Esophagus (tissue), 2 donors: ENCODE data around the gene SLC12A8. TPM values are rescaled to one million over a fixed set of nuclear protein-coding genes. Genes with fewer than 3 reads are reported as not detected.

Experiments
- H3K27ac ChIP-seq, 2 donors: one replicate each; pipeline ENCODE4 v1.5.1; 2013; ENCODE audit warnings: low read depth in 2 of 2, mild to moderate bottlenecking in 2 of 2, inconsistent platforms in 1 of 2, low read length in 1 of 2, moderate library complexity in 1 of 2
- H3K27me3 ChIP-seq, 2 donors: one replicate each; pipeline ENCODE4 v1.6.1; 2013; ENCODE audit warnings: low read length in 2 of 2, control low read depth in 1 of 2, mild to moderate bottlenecking in 1 of 2; ENCODE audit not compliant: insufficient read depth in 2 of 2, control insufficient read depth in 1 of 2
- H3K36me3 ChIP-seq, 2 donors: one replicate each; pipeline ENCODE4 v1.6.1; 2013; ENCODE audit warnings: low read length in 1 of 2; ENCODE audit not compliant: control insufficient read depth in 2 of 2, insufficient read depth in 2 of 2
- H3K4me1 ChIP-seq, 2 donors: one replicate each; pipeline ENCODE4 v1.6.1; 2013; ENCODE audit warnings: low read length in 1 of 2; ENCODE audit not compliant: control insufficient read depth in 2 of 2, insufficient read depth in 2 of 2
- H3K4me3 ChIP-seq, 2 donors: one replicate each; pipeline ENCODE4 v1.5.1; 2013; ENCODE audit warnings: low read length in 2 of 2, mild to moderate bottlenecking in 2 of 2, low read depth in 1 of 2, moderate library complexity in 1 of 2
- H3K9me3 ChIP-seq, 2 donors: one replicate each; pipeline ENCODE4 v1.6.1; 2013; ENCODE audit warnings: mild to moderate bottlenecking in 2 of 2, low read depth in 1 of 2, low read length in 1 of 2, moderate library complexity in 1 of 2; ENCODE audit not compliant: control insufficient read depth in 2 of 2, insufficient read depth in 1 of 2
- WGBS, 2 donors: extraction: QIAGEN DNeasy Blood & Tissue Kit; methylation state at CpG; one replicate each; pipeline ENCODE4 v1.1.7; 2013; 5-methylcytosine and 5-hydroxymethylcytosine counted together
- polyA plus RNA-seq, 2 donors: library from polyadenylated mRNA; stranded (reverse); fragments of 200-250 nt; gene quantifications; one replicate each; pipeline ENCODE4 v1.2.3, GENCODE V29; 2013
- donor health status: healthy with polysubstance abuse.
- donor health status: Bipolar disorder and iron deficiency.

SLC12A8 gene
- polyA plus RNA-seq, 2 donors: 2.7 TPM

DNA sequence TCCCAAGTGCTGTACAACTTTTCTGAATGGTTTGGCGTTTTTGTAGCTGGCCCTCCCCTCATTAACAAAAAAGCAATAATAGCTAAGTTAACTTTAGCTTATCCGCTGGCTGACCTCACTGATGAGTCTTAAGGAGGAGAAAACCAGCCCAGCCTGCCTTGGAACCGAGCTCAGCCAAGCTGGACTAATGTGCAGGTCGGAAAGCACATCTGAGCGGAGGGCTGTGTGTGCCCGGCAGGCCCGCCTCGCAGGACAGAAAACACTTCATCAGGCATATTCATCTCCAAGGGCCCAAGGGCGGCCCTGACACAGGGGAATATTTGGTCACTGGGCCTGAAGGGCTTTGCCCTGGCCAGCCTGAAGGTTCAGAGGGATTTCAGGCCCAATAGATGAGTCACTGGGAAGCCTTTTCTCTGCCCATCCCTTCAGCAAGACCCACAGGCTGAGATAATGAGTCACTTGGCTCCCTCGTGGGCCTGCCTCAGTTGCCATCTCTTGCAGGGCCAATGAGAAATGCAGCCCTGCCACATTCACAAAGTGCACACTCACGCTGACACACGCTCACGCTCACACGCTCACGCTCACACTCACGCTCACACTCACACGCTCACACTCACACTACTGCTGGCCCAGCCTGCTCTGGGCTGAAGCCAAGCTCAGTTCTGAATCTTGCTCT is 75.1 kb downstream of the SLC12A8 start:
- 55 to 76% methylated on average over 17 of the region's 17 CpGs for WGBS, 2 donors
- Histone ChIP-seq H3K27ac (peak overlapping the region; percentile 78 to 79), H3K4me3 (no peak overlapping the region), H3K36me3 (no peaks in the 10 kb centered on the region), H3K4me1 (peaks cover 6 to 35% of the 10 kb centered on the region in 2 donors), H3K9me3 (no peaks in the 10 kb centered on the region), H3K27me3 (no peaks in the 10 kb centered on the region)

DNA sequence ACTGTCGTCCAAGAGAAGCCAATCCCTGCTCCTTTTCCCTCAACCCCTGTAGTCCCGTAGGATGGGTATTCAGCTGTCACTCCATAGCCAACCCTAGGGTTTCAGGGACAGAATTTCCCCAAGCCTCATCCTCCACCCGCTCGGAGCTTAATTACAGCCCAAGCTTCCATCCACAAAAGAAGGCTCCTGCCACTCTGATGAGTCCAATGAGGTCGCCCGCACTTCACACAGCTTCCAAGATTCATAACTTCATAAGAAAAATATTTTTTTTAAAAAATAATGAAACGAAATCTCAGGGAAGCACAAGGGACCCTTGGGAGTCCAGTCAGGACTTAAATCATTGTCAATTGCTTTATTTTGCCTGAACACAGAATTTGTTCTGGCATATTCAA is 75.6 kb downstream of the SLC12A8 start:
- Histone ChIP-seq H3K9me3 (no peaks in the 10 kb centered on the region), H3K27ac (peak overlapping the region; percentile 54 to 78), H3K4me3 (no peak overlapping the region), H3K27me3 (no peaks in the 10 kb centered on the region), H3K4me1 (peaks cover 5 to 33% of the 10 kb centered on the region in 2 donors), H3K36me3 (no peaks in the 10 kb centered on the region)
- 74 to 77% methylated on average over 7 of the region's 7 CpGs for WGBS, 2 donors

DNA sequence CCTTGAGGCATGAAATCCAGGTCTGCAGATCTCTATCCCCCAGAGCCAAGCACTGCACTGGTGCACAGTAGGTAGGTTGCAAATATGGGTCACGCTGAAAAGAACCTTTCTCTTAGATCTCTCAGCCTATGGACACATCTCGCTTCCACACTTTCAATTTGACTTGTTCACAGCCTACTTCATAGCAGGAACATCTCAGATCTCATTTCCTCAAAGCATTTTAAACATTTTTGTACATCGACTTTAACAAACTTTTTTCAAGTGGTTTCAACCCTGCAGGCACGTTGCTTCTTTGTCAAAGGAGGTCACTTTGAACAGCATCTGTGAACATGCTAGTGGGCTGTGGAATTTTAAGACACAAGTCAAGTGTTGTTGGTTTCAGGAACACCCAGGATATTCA is 76.0 kb downstream of the SLC12A8 start:
- H3K4me1 ChIP-seq: peaks cover 6 to 32% of the 10 kb centered on the region in 2 donors
- H3K4me3 ChIP-seq: no peak overlapping the region
- H3K27me3 ChIP-seq: no peaks in the 10 kb centered on the region
- H3K27ac ChIP-seq: peak overlapping the region; percentile 61 to 78
- H3K9me3 ChIP-seq: no peaks in the 10 kb centered on the region
- no peaks in the 10 kb centered on the region for H3K36me3 ChIP-seq
- WGBS, 2 donors: 63 to 71% methylated on average over 4 of the region's 4 CpGs

DNA sequence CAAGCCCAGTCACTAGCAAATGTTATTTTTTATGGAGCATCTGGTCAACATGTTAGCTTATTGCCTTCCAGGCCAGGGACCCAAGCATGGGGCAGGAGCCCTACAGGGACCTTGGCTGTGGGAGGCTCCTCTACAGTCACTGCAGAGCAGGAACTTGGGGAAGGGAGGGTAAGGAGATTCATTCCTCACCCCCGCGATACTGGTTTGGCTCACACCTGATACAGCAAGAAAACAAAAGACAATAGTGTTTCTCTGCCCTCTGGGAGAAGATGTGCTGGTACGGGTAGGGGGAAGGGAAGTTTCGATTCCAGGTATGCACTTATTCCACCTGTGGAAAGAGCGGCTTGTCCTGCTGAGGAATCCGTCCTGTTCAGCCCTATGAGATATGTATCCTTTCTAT is 77.6 kb downstream of the SLC12A8 start:
- 71 to 91% methylated on average over 6 of the region's 6 CpGs for WGBS, 2 donors
- no peaks in the 10 kb centered on the region for H3K9me3 ChIP-seq
- peak overlapping the region; percentile 12 to 15 for H3K27ac ChIP-seq
- H3K27me3 ChIP-seq: no peaks in the 10 kb centered on the region
- H3K4me3 ChIP-seq: no peak overlapping the region
- no peaks in the 10 kb centered on the region for H3K36me3 ChIP-seq
- peaks cover 3 to 24% of the 10 kb centered on the region in 2 donors for H3K4me1 ChIP-seq

DNA sequence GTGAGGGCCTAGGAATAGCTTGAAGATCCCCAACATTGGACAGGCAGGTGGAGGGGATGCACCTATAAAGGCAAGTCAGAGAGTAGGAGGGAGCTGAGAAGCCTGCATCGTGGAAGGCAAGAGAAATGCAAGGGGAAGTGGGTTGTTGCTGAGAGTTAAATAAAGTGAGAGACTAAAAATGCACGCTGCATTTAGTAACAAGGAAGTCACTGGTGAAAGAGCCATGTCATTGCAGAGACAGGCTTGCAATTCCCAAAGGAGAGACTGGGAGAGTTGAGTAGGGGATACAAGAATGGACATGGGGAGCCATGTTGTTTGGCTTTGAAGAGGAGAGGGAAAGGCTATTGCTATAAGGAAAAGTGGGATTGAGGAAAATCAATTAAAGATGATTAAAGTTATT is 79.7 kb downstream of the SLC12A8 start:
- Histone ChIP-seq H3K36me3 (no peaks in the 10 kb centered on the region), H3K27ac (no peak overlapping the region), H3K27me3 (no peaks in the 10 kb centered on the region), H3K4me1 (peaks cover 3 to 27% of the 10 kb centered on the region in 2 donors), H3K9me3 (no peaks in the 10 kb centered on the region), H3K4me3 (no peak overlapping the region)
- WGBS, 2 donors: 60 to 66% methylated on average over 2 of the region's 2 CpGs

DNA sequence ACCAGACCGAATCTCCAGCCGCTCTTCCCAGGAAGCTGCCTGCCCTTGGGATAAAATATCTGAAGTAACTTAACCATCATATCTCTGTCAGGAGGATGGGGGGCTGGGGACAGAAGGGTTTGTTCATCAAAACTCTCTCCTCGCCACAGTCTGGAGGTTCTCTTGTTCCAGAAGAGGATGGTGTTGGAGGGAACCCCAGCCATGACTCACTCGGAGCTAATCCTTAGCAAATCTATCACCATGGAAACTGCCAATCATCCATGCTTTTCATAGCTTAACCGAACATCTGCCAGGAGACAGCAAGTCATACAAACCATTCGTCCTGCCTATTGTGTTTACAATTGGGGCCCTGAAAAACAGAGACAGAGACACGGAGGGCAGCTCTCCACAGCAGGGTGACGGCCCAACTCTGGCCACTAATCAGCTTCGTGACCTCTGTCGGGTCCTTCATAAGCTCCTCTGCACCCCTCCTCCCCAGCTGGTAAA is 83.0 kb downstream of the SLC12A8 start:
- 29 to 53% methylated on average over 10 of the region's 10 CpGs for WGBS, 2 donors
- Histone ChIP-seq H3K27me3 (no peaks in the 10 kb centered on the region), H3K36me3 (no peaks in the 10 kb centered on the region), H3K4me1 (peaks cover 3 to 20% of the 10 kb centered on the region in 2 donors), H3K27ac (peak overlapping the region; percentile 72), H3K9me3 (no peaks in the 10 kb centered on the region), H3K4me3 (no peak overlapping the region)

DNA sequence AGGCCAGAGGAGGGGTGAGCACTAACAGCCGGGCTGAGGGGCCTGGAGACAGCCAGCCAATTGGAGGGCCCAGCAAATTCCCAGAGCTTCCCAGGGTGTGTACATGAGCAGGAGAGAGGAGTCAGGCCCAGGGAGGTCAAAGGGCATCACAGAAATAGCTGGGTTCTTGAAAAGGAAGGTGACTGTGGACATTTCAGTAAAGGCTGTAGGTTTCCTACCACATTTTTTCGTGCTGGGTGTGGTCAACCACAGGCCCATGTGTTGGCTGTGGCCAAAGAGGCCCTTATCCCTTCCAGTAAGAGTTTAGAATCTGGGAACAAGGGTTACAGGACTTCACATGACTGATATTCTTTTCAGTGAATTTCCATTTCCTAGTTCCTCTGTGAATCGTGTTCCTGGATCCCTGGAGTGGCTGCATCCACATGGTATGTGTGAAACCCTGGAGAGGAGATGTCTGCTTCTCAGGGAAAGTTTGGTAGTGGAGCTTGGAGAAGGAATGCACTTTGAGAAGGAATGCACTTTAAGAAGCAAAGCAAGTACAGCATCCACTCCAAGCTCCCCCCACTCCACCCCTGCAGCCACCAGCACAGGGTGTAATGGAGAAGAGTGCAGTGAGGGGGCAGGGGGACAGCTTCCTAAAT is 83.6 kb downstream of the SLC12A8 start:
- Histone ChIP-seq H3K36me3 (no peaks in the 10 kb centered on the region), H3K4me3 (no peak overlapping the region), H3K27me3 (no peaks in the 10 kb centered on the region), H3K27ac (peak overlapping the region; percentile 17 to 67), H3K9me3 (no peaks in the 10 kb centered on the region), H3K4me1 (peaks cover 3 to 20% of the 10 kb centered on the region in 2 donors)
- 45 to 60% methylated on average over 3 of the region's 3 CpGs for WGBS, 2 donors

DNA sequence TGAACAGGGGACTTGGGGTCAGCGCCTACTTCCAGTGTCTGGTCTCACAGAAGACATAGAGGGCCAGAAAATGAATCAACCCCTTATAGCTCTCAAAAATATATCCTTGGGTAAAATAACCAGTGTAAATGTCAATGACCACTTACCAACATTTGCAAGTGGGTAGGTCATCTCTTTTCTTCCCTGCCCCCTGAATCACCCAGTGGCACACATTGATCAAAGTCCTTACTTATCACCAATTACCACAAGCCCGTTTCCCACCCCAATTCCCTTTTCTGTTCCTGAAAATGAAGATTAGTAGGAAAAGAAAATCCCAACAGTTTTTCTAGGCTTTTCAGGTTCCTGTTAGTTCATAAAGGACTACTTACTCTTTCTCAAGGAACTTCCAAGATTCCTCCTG is 86.2 kb downstream of the SLC12A8 start:
- Histone ChIP-seq H3K4me3 (no peak overlapping the region), H3K9me3 (no peaks in the 10 kb centered on the region), H3K4me1 (peaks cover 0 to 15% of the 10 kb centered on the region in 2 donors), H3K36me3 (no peaks in the 10 kb centered on the region), H3K27me3 (no peaks in the 10 kb centered on the region), H3K27ac (no peak overlapping the region)
- WGBS, 2 donors: 76 to 77% methylated on average over 2 of the region's 2 CpGs

DNA sequence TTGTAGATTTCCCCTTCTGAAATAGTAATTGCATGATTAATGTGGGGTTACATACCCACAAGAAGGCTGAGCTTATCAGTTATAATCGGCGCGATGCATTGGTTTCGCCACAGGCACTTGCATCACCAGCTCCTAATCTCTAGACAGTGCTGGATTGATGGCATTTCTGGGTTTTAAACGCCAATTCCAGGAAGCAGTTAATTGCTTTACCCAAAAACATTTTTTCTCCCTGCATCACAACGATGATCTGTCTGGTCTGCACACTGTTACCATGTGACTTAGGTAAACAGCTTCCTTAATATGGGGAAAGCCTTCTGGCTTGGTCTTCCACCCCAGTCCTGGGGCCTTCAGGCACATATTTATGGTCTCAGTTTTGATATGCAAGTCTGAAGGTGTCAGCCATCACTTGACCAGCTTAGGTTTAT is 86.7 kb downstream of the SLC12A8 start:
- Histone ChIP-seq H3K4me3 (no peak overlapping the region), H3K27me3 (no peaks in the 10 kb centered on the region), H3K27ac (no peak overlapping the region), H3K4me1 (peaks cover 0 to 15% of the 10 kb centered on the region in 2 donors), H3K36me3 (no peaks in the 10 kb centered on the region), H3K9me3 (no peaks in the 10 kb centered on the region)
- WGBS, 2 donors: 52 to 53% methylated on average over 6 of the region's 6 CpGs
